WTC11 (cell line): ENCODE measurements around the gene ADARB2. TPM values are rescaled to one million over a fixed set of nuclear protein-coding genes. Genes with fewer than 3 reads are reported as not detected.

ENCODE experiments used
- ATAC-seq: fragments of 200-7000 bp; cut with Tn5 transposase; 2 replicates; pipeline ENCODE4 v1.10.0; 2021; ENCODE audit warnings: mild to moderate bottlenecking, moderate library complexity
- CTCF ChIA-PET: fragments of 300-600 bp; sonication (Branson Sonifier 250); formaldehyde crosslinking; loops from one replicate; lab custom pipeline; 2021; ENCODE audit warnings: antibody characterized with exemption; lab: Charles Lee
- POLR2A ChIA-PET: fragments of 350-600 bp; sonication (Branson Sonifier 250); formaldehyde crosslinking; loops from one replicate; lab custom pipeline; 2021; ENCODE audit warnings: antibody characterized with exemption; lab: Charles Lee
- DNase-seq: peaks from one replicate; pipeline ENCODE4 v3.0.0; 2021; ENCODE audit warnings: low spot score
- H3K27ac Mint-ChIP-seq: 2 replicates; pipeline ENCODE4 v1.8.0; 2021; ENCODE audit warnings: mixed read lengths
- H3K27me3 Mint-ChIP-seq: 2 replicates; pipeline ENCODE4 v1.8.0; 2021; ENCODE audit warnings: low read depth, mild to moderate bottlenecking, moderate library complexity, mixed read lengths
- H3K36me3 Mint-ChIP-seq: 2 replicates; pipeline ENCODE4 v1.8.0; 2021; ENCODE audit warnings: mixed read lengths
- H3K4me1 Mint-ChIP-seq: 2 replicates; pipeline ENCODE4 v1.8.0; 2022; ENCODE audit warnings: mixed read lengths
- H3K4me3 Mint-ChIP-seq: 2 replicates; pipeline ENCODE4 v1.8.0; 2021; ENCODE audit warnings: mild to moderate bottlenecking, moderate library complexity, mixed read lengths
- H3K9me3 Mint-ChIP-seq: 2 replicates; pipeline ENCODE4 v1.8.0; 2021; ENCODE audit warnings: mixed read lengths
- CBFB ChIP-seq: sonication (generic); formaldehyde crosslinking; IDR thresholded peaks from 2 replicates; pipeline ENCODE4 v1.8.1; 2022; ENCODE audit warnings: mild to moderate bottlenecking, low read depth, missing genetic modification reagents
- ETV6 ChIP-seq: sonication (generic); formaldehyde crosslinking; IDR thresholded peaks from 2 replicates; pipeline ENCODE4 v1.8.1; 2022; ENCODE audit warnings: mild to moderate bottlenecking, missing genetic modification reagents
- GABPB1 ChIP-seq: sonication (generic); formaldehyde crosslinking; IDR thresholded peaks from 2 replicates; pipeline ENCODE4 v1.8.1; 2023; ENCODE audit warnings: mild to moderate bottlenecking, missing genetic modification reagents
- HMGA2 ChIP-seq: fragments of 250-450 bp; sonication (Bioruptor Pico); IDR thresholded peaks from 2 replicates; pipeline ENCODE4 v1.4.0; 2021; ENCODE audit warnings: mild to moderate bottlenecking, moderate library complexity
- IRF2 ChIP-seq: sonication (generic); formaldehyde crosslinking; IDR thresholded peaks from 2 replicates; pipeline ENCODE4 v1.8.0; 2022; ENCODE audit warnings: low read depth, missing genetic modification reagents, borderline replicate concordance
- MXD4 ChIP-seq: fragments of 250-450 bp; sonication (Bioruptor Pico); IDR thresholded peaks from 2 replicates; pipeline ENCODE4 v1.8.0; 2021; ENCODE audit warnings: mild to moderate bottlenecking, moderate library complexity, borderline replicate concordance
- PRRX2 ChIP-seq: fragments of 250-450 bp; sonication (Bioruptor Pico); IDR thresholded peaks from 2 replicates; pipeline ENCODE4 v1.8.0; 2021; ENCODE audit warnings: mild to moderate bottlenecking
- TEAD1 ChIP-seq: sonication (generic); formaldehyde crosslinking; IDR thresholded peaks from 2 replicates; pipeline ENCODE4 v1.8.0; 2022; ENCODE audit warnings: mild to moderate bottlenecking, missing genetic modification reagents
- TEAD4 ChIP-seq: sonication (generic); formaldehyde crosslinking; IDR thresholded peaks from 2 replicates; pipeline ENCODE4 v1.8.0; 2022; ENCODE audit warnings: mild to moderate bottlenecking, missing genetic modification reagents
- ZNF121 ChIP-seq: sonication (generic); formaldehyde crosslinking; IDR thresholded peaks from 2 replicates; pipeline ENCODE4 v1.8.0; 2023; ENCODE audit warnings: missing genetic modification reagents
- ZNF232 ChIP-seq: sonication (generic); formaldehyde crosslinking; IDR thresholded peaks from 2 replicates; pipeline ENCODE4 v1.8.0; 2022; ENCODE audit warnings: mild to moderate bottlenecking, missing genetic modification reagents
- ZNF671 ChIP-seq: fragments of 250-450 bp; sonication (Bioruptor Pico); IDR thresholded peaks from 2 replicates; pipeline ENCODE4 v1.8.0; 2021; ENCODE audit warnings: mild to moderate bottlenecking
- total RNA-seq: library from RNA; stranded (reverse); gene quantifications from 3 replicates; pipeline ENCODE4 v1.2.3, GENCODE V29; 2021
- TF ChIP-seq, protein P1 (sequence below): sonication (generic); formaldehyde crosslinking; IDR thresholded peaks from 2 replicates; pipeline ENCODE4 v1.8.1; 2023; ENCODE audit warnings: mild to moderate bottlenecking, missing genetic modification reagents, moderate library complexity
- TF ChIP-seq, protein P2 (sequence below): sonication (generic); formaldehyde crosslinking; IDR thresholded peaks from 2 replicates; pipeline ENCODE4 v1.8.0; 2022; ENCODE audit warnings: mild to moderate bottlenecking, missing genetic modification reagents
- TF ChIP-seq, protein P3 (sequence below): fragments of 250-450 bp; sonication (Bioruptor Pico); IDR thresholded peaks from 2 replicates; pipeline ENCODE4 v1.9.0; 2021; ENCODE audit warnings: mild to moderate bottlenecking
- TF ChIP-seq, protein P4 (sequence below): sonication (generic); formaldehyde crosslinking; IDR thresholded peaks from 2 replicates; pipeline ENCODE4 v1.8.0; 2022; ENCODE audit warnings: missing genetic modification reagents
- TF ChIP-seq, protein P5 (sequence below): sonication (generic); formaldehyde crosslinking; IDR thresholded peaks from 2 replicates; pipeline ENCODE4 v1.8.1; 2022; ENCODE audit warnings: missing genetic modification reagents, borderline replicate concordance
- TF ChIP-seq, protein P6 (sequence below): sonication (generic); formaldehyde crosslinking; IDR thresholded peaks from 2 replicates; pipeline ENCODE4 v1.8.0; 2022; ENCODE audit warnings: mild to moderate bottlenecking, missing genetic modification reagents

Gene ADARB2
- total RNA-seq, 1 experiment from 2014 or later: 3.7 TPM

DNA sequence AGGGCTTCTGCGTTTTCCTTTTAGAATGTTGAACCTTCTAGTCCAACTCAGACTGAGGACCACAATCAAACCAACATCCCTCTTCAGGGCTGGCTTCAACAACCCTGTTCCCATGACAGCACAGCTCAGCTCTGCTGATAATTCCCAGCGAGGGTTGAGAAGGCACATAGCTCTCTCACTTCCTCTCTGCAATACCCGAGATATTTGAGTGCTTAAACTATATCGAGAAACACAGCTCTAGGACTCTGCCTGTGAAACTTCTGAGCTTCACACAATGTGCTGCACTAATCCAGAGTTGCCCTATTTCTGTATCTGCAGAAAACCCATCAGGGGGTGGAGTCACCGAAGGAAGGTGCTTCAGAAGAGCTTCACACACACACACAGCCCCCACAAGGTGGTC is 1.6 kb upstream of the ADARB2 start:
- TF ChIP-seq MXD4: no peak
- TF ChIP-seq, protein P1, sequence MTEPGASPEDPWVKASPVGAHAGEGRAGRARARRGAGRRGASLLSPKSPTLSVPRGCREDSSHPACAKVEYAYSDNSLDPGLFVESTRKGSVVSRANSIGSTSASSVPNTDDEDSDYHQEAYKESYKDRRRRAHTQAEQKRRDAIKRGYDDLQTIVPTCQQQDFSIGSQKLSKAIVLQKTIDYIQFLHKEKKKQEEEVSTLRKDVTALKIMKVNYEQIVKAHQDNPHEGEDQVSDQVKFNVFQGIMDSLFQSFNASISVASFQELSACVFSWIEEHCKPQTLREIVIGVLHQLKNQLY (CRISPR knock-in tag): no peak
- TF ChIP-seq HMGA2 (CRISPR knock-in tag): no peak
- no peak for TF ChIP-seq ZNF671 (CRISPR knock-in tag)
- TF ChIP-seq, protein P2, sequence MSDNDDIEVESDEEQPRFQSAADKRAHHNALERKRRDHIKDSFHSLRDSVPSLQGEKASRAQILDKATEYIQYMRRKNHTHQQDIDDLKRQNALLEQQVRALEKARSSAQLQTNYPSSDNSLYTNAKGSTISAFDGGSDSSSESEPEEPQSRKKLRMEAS: no peak
- TF ChIP-seq PRRX2 (CRISPR knock-in tag): no peak
- TF ChIP-seq, protein P3, sequence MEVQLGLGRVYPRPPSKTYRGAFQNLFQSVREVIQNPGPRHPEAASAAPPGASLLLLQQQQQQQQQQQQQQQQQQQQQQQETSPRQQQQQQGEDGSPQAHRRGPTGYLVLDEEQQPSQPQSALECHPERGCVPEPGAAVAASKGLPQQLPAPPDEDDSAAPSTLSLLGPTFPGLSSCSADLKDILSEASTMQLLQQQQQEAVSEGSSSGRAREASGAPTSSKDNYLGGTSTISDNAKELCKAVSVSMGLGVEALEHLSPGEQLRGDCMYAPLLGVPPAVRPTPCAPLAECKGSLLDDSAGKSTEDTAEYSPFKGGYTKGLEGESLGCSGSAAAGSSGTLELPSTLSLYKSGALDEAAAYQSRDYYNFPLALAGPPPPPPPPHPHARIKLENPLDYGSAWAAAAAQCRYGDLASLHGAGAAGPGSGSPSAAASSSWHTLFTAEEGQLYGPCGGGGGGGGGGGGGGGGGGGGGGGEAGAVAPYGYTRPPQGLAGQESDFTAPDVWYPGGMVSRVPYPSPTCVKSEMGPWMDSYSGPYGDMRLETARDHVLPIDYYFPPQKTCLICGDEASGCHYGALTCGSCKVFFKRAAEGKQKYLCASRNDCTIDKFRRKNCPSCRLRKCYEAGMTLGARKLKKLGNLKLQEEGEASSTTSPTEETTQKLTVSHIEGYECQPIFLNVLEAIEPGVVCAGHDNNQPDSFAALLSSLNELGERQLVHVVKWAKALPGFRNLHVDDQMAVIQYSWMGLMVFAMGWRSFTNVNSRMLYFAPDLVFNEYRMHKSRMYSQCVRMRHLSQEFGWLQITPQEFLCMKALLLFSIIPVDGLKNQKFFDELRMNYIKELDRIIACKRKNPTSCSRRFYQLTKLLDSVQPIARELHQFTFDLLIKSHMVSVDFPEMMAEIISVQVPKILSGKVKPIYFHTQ (CRISPR knock-in tag): no peak
- TF ChIP-seq, protein P4, sequence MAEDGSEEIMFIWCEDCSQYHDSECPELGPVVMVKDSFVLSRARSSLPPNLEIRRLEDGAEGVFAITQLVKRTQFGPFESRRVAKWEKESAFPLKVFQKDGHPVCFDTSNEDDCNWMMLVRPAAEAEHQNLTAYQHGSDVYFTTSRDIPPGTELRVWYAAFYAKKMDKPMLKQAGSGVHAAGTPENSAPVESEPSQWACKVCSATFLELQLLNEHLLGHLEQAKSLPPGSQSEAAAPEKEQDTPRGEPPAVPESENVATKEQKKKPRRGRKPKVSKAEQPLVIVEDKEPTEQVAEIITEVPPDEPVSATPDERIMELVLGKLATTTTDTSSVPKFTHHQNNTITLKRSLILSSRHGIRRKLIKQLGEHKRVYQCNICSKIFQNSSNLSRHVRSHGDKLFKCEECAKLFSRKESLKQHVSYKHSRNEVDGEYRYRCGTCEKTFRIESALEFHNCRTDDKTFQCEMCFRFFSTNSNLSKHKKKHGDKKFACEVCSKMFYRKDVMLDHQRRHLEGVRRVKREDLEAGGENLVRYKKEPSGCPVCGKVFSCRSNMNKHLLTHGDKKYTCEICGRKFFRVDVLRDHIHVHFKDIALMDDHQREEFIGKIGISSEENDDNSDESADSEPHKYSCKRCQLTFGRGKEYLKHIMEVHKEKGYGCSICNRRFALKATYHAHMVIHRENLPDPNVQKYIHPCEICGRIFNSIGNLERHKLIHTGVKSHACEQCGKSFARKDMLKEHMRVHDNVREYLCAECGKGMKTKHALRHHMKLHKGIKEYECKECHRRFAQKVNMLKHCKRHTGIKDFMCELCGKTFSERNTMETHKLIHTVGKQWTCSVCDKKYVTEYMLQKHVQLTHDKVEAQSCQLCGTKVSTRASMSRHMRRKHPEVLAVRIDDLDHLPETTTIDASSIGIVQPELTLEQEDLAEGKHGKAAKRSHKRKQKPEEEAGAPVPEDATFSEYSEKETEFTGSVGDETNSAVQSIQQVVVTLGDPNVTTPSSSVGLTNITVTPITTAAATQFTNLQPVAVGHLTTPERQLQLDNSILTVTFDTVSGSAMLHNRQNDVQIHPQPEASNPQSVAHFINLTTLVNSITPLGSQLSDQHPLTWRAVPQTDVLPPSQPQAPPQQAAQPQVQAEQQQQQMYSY (CRISPR knock-in tag): no peak
- no peak for TF ChIP-seq GABPB1 (CRISPR knock-in tag)
- TF ChIP-seq IRF2: no peak
- TF ChIP-seq, protein P5, sequence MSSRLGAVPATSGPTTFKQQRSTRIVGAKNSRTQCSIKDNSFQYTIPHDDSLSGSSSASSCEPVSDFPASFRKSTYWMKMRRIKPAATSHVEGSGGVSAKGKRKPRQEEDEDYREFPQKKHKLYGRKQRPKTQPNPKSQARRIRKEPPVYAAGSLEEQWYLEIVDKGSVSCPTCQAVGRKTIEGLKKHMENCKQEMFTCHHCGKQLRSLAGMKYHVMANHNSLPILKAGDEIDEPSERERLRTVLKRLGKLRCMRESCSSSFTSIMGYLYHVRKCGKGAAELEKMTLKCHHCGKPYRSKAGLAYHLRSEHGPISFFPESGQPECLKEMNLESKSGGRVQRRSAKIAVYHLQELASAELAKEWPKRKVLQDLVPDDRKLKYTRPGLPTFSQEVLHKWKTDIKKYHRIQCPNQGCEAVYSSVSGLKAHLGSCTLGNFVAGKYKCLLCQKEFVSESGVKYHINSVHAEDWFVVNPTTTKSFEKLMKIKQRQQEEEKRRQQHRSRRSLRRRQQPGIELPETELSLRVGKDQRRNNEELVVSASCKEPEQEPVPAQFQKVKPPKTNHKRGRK (CRISPR knock-in tag): no peak
- no peak for TF ChIP-seq TEAD1 (CRISPR knock-in tag)
- TF ChIP-seq CBFB (CRISPR knock-in tag): no peak
- no peak overlapping the region for H3K4me3 Mint-ChIP-seq
- no peaks in the 10 kb centered on the region for H3K36me3 Mint-ChIP-seq
- peaks cover 24% of the 10 kb centered on the region for H3K4me1 Mint-ChIP-seq
- CTCF ChIA-PET: interaction anchor here (0.8 to 3.2 kb wide), 3 partner anchors 16 to 23 kb away, joined by 3 to 22 read pairs (median 10); no protein-coding TSS in a partner anchor
- no peaks in the 10 kb centered on the region for H3K9me3 Mint-ChIP-seq
- POLR2A ChIA-PET: no interaction called here
- no peak for DNase-seq
- ATAC-seq: no peak
- peaks cover 69% of the 10 kb centered on the region for H3K27me3 Mint-ChIP-seq
- no peak overlapping the region for H3K27ac Mint-ChIP-seq

DNA sequence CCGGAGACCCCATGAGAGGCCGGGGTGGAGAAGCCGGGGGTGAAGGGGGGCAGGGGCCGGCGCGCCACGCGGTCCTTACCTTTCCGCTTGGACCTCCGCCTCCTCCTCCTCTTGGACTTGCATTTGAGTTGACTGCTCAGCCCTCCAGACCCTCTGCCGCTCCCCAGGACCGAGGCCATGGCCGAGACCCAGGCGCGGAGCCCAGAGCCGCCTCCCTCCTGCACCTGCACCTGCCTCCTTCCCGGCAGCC is 428 bp downstream of the ADARB2 start:
- Mint-ChIP-seq H3K9me3 (no peaks in the 10 kb centered on the region), H3K27me3 (peaks cover 65% of the 10 kb centered on the region), H3K4me1 (peaks cover 33% of the 10 kb centered on the region), H3K36me3 (no peaks in the 10 kb centered on the region), H3K27ac (no peak overlapping the region), H3K4me3 (peak overlapping the region; percentile 79)
- ATAC-seq (no peak), DNase-seq (no peak)
- ChIA-PET POLR2A (interaction anchor here (0.9 to 1.4 kb wide), 4 partner anchors 16 to 598 kb away, joined by 3 to 4 read pairs (median 3); no protein-coding TSS in a partner anchor), CTCF (interaction anchor here (0.7 to 3.6 kb wide), 10 partner anchors 15 to 627 kb away, joined by 3 to 22 read pairs (median 4); no protein-coding TSS in a partner anchor)
- TF ChIP-seq ZNF232 (CRISPR knock-in tag): no peak
- TF ChIP-seq ZNF121: no peak
- no peak for TF ChIP-seq TEAD4
- no peak; the same call in 1 of the 2 replicates for TF ChIP-seq ETV6
- TF ChIP-seq, protein P6, sequence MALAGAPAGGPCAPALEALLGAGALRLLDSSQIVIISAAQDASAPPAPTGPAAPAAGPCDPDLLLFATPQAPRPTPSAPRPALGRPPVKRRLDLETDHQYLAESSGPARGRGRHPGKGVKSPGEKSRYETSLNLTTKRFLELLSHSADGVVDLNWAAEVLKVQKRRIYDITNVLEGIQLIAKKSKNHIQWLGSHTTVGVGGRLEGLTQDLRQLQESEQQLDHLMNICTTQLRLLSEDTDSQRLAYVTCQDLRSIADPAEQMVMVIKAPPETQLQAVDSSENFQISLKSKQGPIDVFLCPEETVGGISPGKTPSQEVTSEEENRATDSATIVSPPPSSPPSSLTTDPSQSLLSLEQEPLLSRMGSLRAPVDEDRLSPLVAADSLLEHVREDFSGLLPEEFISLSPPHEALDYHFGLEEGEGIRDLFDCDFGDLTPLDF (CRISPR knock-in tag): no peak
